OCI-LY7 (cell line): Measurements from ENCODE around the gene CAMSAP2.

Experiments used
- EZH2phosphoT487 ChIP-seq: fragments of 200-600 bp; sonication (generic); IDR thresholded peaks from 2 replicates; pipeline ENCODE4 v1.6.1; 2018; ENCODE audit warnings: low read depth, borderline replicate concordance, mild to moderate bottlenecking, mixed run types, antibody characterized with exemption, low read length, moderate library complexity, mixed read lengths
- TF ChIP-seq, protein P1 (sequence below): fragments of 200-600 bp; sonication (generic); conservative IDR thresholded peaks from 2 replicates; pipeline ENCODE4 v1.5.1; 2014; ENCODE audit warnings: mild to moderate bottlenecking, antibody characterized with exemption, low read length, moderate library complexity, mixed read lengths

DNA sequence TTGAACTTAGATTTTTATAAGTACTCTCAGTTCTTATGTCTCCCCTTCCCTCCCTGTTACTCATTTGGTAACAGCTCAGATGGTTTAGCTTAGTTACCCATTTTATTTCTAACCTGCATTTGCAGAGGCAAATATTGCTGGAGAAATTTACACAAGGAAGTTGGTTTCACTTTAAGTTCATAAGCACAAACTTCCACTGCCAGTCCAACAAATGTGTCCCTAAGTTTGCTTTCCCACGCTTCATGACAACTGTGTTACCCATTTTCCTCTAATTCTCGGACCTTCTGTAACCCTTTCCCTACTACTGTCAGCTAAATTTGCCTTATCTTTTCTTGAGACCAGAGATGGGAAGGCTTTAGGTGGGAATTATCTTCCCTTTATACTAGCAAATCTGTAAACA is 70.2 kb downstream of the CAMSAP2 start:
- TF ChIP-seq, protein P1, sequence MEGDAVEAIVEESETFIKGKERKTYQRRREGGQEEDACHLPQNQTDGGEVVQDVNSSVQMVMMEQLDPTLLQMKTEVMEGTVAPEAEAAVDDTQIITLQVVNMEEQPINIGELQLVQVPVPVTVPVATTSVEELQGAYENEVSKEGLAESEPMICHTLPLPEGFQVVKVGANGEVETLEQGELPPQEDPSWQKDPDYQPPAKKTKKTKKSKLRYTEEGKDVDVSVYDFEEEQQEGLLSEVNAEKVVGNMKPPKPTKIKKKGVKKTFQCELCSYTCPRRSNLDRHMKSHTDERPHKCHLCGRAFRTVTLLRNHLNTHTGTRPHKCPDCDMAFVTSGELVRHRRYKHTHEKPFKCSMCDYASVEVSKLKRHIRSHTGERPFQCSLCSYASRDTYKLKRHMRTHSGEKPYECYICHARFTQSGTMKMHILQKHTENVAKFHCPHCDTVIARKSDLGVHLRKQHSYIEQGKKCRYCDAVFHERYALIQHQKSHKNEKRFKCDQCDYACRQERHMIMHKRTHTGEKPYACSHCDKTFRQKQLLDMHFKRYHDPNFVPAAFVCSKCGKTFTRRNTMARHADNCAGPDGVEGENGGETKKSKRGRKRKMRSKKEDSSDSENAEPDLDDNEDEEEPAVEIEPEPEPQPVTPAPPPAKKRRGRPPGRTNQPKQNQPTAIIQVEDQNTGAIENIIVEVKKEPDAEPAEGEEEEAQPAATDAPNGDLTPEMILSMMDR = no peak
- TF ChIP-seq EZH2phosphoT487 = no peak
